ENCODE measurements around the gene CLCNKB. TPM values are rescaled to one million over a fixed set of nuclear protein-coding genes. Genes with fewer than 3 reads are reported as not detected.

Gene CLCNKB
- total RNA-seq, 4 donors from 2014 or later: 7.1 to 42.2 (median 15.4) TPM

GRCh38 chr1:16068356-16069270 is 25.0 kb downstream of the CLCNKB start:
- intact Hi-C loops (cut with DNase I): no loop called here
- H3K4me1 ChIP-seq: peaks cover 28 to 42% of the 10 kb centered on the region in 2 donors
- peak; percentile 93 to 96 for DNase-seq
- WGBS, 2 donors: 50 to 59% methylated on average over 7 to 11 of the region's 11 CpGs
- no peaks in the 10 kb centered on the region for H3K9me3 ChIP-seq
- H3K4me3 ChIP-seq (replicated peaks in 1 of 3): no peak overlapping the region
- no peaks in the 10 kb centered on the region for H3K36me3 ChIP-seq
- TF ChIP-seq POLR2A (IDR thresholded peaks at IDR 0.05): peak in 1 of 2 donors; percentile 17
- TF ChIP-seq, protein P1, sequence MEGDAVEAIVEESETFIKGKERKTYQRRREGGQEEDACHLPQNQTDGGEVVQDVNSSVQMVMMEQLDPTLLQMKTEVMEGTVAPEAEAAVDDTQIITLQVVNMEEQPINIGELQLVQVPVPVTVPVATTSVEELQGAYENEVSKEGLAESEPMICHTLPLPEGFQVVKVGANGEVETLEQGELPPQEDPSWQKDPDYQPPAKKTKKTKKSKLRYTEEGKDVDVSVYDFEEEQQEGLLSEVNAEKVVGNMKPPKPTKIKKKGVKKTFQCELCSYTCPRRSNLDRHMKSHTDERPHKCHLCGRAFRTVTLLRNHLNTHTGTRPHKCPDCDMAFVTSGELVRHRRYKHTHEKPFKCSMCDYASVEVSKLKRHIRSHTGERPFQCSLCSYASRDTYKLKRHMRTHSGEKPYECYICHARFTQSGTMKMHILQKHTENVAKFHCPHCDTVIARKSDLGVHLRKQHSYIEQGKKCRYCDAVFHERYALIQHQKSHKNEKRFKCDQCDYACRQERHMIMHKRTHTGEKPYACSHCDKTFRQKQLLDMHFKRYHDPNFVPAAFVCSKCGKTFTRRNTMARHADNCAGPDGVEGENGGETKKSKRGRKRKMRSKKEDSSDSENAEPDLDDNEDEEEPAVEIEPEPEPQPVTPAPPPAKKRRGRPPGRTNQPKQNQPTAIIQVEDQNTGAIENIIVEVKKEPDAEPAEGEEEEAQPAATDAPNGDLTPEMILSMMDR (IDR thresholded peaks at IDR 0.05): no peak
- H3K27me3 ChIP-seq: no peaks in the 10 kb centered on the region
- peak overlapping the region; percentile 24 to 65 (median 52) for H3K27ac ChIP-seq

DNA sequence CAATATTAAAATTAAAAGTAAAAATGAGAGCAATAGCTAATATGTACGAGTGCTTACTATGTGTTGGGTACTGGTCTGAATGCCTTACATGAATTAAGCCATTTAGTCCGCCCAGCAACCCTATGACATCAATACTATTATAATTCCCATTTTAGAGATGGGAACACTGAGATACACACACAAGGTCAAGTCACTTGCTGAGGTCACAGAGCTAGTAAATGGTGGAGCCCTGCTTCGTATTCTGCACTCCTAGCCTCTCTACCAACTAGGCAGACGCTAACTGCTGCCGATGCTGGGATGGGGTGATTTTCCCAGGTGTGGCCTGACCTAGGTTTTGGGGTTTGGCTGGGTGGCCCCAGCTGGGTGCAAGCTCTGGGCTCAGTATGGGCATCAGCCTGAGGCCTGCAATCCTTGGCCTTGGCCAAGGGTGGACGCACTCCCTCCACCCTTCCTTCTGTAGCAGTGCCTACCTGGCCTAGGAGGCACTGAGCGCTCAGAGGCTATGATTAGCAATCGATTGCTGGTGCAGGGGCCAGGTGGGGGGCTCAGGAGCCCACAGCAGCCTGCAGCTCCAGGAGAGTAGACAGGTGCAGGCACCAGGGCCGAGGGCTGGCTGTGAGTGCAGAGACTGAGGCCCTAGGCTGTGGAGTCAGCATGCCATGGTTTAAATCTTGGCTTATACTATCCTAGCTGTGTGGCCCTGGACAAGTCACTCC is 27.2 kb downstream of the CLCNKB start:
- WGBS, 2 donors: 93% methylated on average over 9 of the region's 9 CpGs
- Histone ChIP-seq H3K27me3 (no peaks in the 10 kb centered on the region), H3K9me3 (no peaks in the 10 kb centered on the region), H3K4me1 (peaks cover 21 to 48% of the 10 kb centered on the region in 2 donors), H3K36me3 (no peaks in the 10 kb centered on the region), H3K4me3 (replicated peaks in 1 of 3) (no peak overlapping the region), H3K27ac (no peak overlapping the region)
- TF ChIP-seq, protein P1 (IDR thresholded peaks at IDR 0.05): no peak
- DNase-seq: no peak
- intact Hi-C loops (cut with DNase I): no loop called here

- H3K4me3 ChIP-seq (replicated peaks in 1 of 3): no peak overlapping the region
- peaks cover 21 to 56% of the 10 kb centered on the region in 2 donors for H3K4me1 ChIP-seq
- intact Hi-C loops (cut with DNase I): no loop called here
- no peak overlapping the region for H3K27ac ChIP-seq
- no peak for DNase-seq
- no peaks in the 10 kb centered on the region for H3K27me3 ChIP-seq
- no peak for TF ChIP-seq POLR2A (IDR thresholded peaks at IDR 0.05)
- TF ChIP-seq, protein P1 (IDR thresholded peaks at IDR 0.05): no peak
- 94 to 98% methylated on average over 5 to 6 of the region's 6 CpGs for WGBS, 2 donors
- no peaks in the 10 kb centered on the region for H3K9me3 ChIP-seq
- no peaks in the 10 kb centered on the region for H3K36me3 ChIP-seq
Observed at GRCh38 chr1:16071614-16072013, 28.0 kb downstream of the CLCNKB start.

- Histone ChIP-seq H3K9me3 (no peaks in the 10 kb centered on the region), H3K36me3 (no peaks in the 10 kb centered on the region), H3K4me1 (peaks cover 21 to 61% of the 10 kb centered on the region in 2 donors), H3K4me3 (replicated peaks in 1 of 3) (no peak overlapping the region), H3K27ac (no peak overlapping the region), H3K27me3 (no peaks in the 10 kb centered on the region)
- intact Hi-C loops (cut with DNase I): no loop called here
- DNase-seq: no peak
- TF ChIP-seq, protein P1 (IDR thresholded peaks at IDR 0.05): no peak
- no peak for TF ChIP-seq POLR2A (IDR thresholded peaks at IDR 0.05)
- 76 to 90% methylated on average over 5 of the region's 5 CpGs for WGBS, 2 donors
Observed at GRCh38 chr1:16072095-16072494, 28.5 kb downstream of the CLCNKB start.
